ENCODE results near the gene C1GALT1. TPM values are rescaled to one million over a fixed set of nuclear protein-coding genes. Genes with fewer than 3 reads are reported as not detected.
"Not testable (repeated sequence)": the region's sequence is repeated elsewhere in the genome, so short reads cannot be mapped to it uniquely, and the experiment has no call there.

Gene C1GALT1
- total RNA-seq, 4 donors from 2014 or later: 22.6 to 57.5 (median 29.5) TPM

GRCh38 chr7:7138897-7139296 is 43.4 kb upstream of the C1GALT1 start:
- no peak for TF ChIP-seq CTCF (IDR thresholded peaks at IDR 0.05)
- TF ChIP-seq POLR2A (IDR thresholded peaks at IDR 0.05): no peak
- no peak for TF ChIP-seq EP300 (IDR thresholded peaks at IDR 0.05)

GRCh38 chr7:7143404-7143803 is 38.9 kb upstream of the C1GALT1 start:
- not testable (repeated sequence) for H3K27me3 ChIP-seq; DNase-seq (ENCODE audit: low spot score in 2 of 2); H3K4me3 ChIP-seq; H3K4me1 ChIP-seq; H3K36me3 ChIP-seq; H3K27ac ChIP-seq
- H3K9me3 ChIP-seq: peaks cover 0 to 24% (median 0%) of the 10 kb centered on the region in 4 donors
- WGBS, 2 donors: 85 to 89% methylated on average over 1 of the region's 1 CpG

More at GRCh38 chr7:7138897-7139296, 43.4 kb upstream of the C1GALT1 start:
- WGBS, 2 donors: 94 to 96% methylated on average over 8 of the region's 8 CpGs
- Histone ChIP-seq H3K4me1 (peaks cover 0 to 13% (median 6%) of the 10 kb centered on the region in 4 donors), H3K4me3 (no peak overlapping the region), H3K9me3 (peaks cover 0 to 2% (median 0%) of the 10 kb centered on the region in 4 donors), H3K36me3 (no peaks in the 10 kb centered on the region), H3K27ac (no peak overlapping the region), H3K27me3 (no peaks in the 10 kb centered on the region)
- DNase-seq (ENCODE audit: low spot score in 2 of 2): no peak

GRCh38 chr7:7145151-7145550 is 37.2 kb upstream of the C1GALT1 start:
- peaks cover 0 to 24% (median 0%) of the 10 kb centered on the region in 4 donors for H3K9me3 ChIP-seq
- not testable (repeated sequence) for H3K27ac ChIP-seq
- 89 to 93% methylated on average over 4 of the region's 4 CpGs for WGBS, 2 donors

GRCh38 chr7:7146837-7147236 is 35.5 kb upstream of the C1GALT1 start:
- no peak overlapping the region for H3K4me3 ChIP-seq
- H3K27me3 ChIP-seq: no peaks in the 10 kb centered on the region
- WGBS, 2 donors: 52 to 79% methylated on average over 3 of the region's 3 CpGs
- no peak for TF ChIP-seq EP300 (IDR thresholded peaks at IDR 0.05)
- no peak for TF ChIP-seq POLR2A (IDR thresholded peaks at IDR 0.05)
- no peak for TF ChIP-seq CTCF (IDR thresholded peaks at IDR 0.05)
- no peak overlapping the region for H3K27ac ChIP-seq
- peaks cover 0 to 24% (median 0%) of the 10 kb centered on the region in 4 donors for H3K9me3 ChIP-seq
- DNase-seq (ENCODE audit: low spot score in 2 of 2): no peak
- no peaks in the 10 kb centered on the region for H3K36me3 ChIP-seq
- no peaks in the 10 kb centered on the region for H3K4me1 ChIP-seq

More at GRCh38 chr7:7145151-7145550, 37.2 kb upstream of the C1GALT1 start:
- not testable (repeated sequence) for H3K36me3 ChIP-seq; H3K4me1 ChIP-seq; DNase-seq (ENCODE audit: low spot score in 2 of 2); H3K27me3 ChIP-seq; H3K4me3 ChIP-seq

GRCh38 chr7:7148798-7149481 is 33.4 kb upstream of the C1GALT1 start:
- DNase-seq (ENCODE audit: low spot score in 2 of 2): no peak
- WGBS, 2 donors: 68 to 79% methylated on average over 7 of the region's 7 CpGs
- Histone ChIP-seq H3K9me3 (peaks cover 0 to 25% (median 0%) of the 10 kb centered on the region in 4 donors), H3K4me1 (no peaks in the 10 kb centered on the region), H3K36me3 (no peaks in the 10 kb centered on the region), H3K27me3 (no peaks in the 10 kb centered on the region), H3K27ac (no peak overlapping the region), H3K4me3 (no peak overlapping the region)
- TF ChIP-seq POLR2A (IDR thresholded peaks at IDR 0.05) (no peak), CTCF (IDR thresholded peaks at IDR 0.05) (no peak)

GRCh38 chr7:7151285-7151684 is 31.1 kb upstream of the C1GALT1 start:
- H3K4me3 ChIP-seq: no peak overlapping the region
- TF ChIP-seq CTCF (IDR thresholded peaks at IDR 0.05): no peak
- TF ChIP-seq EP300 (IDR thresholded peaks at IDR 0.05): no peak
- no peak for TF ChIP-seq POLR2A (IDR thresholded peaks at IDR 0.05)
- 53 to 61% methylated on average over 3 of the region's 3 CpGs for WGBS, 2 donors
- no peaks in the 10 kb centered on the region for H3K4me1 ChIP-seq
- no peaks in the 10 kb centered on the region for H3K36me3 ChIP-seq
- no peaks in the 10 kb centered on the region for H3K27me3 ChIP-seq
- peaks cover 0 to 4% (median 0%) of the 10 kb centered on the region in 4 donors for H3K9me3 ChIP-seq
- no peak overlapping the region for H3K27ac ChIP-seq
- no peak for DNase-seq (ENCODE audit: low spot score in 2 of 2)

All from tibial nerve (tissue), 4 donors.